Activated CD4-positive, alpha-beta T cell treated with anti-CD3 and anti-CD28 coated beads, Interleukin-2, amount 50 U/mL, for 16 hours (primary cell): ENCODE data around the gene C20orf144.
"Not testable (repeated sequence)": the region's sequence is repeated elsewhere in the genome, so short reads cannot be mapped to it uniquely, and the experiment has no call there.

ENCODE experiments used
- DNase-seq: peaks from one replicate; pipeline ENCODE4 v3.0.0-alpha.2; 2020

Gene C20orf144

GRCh38 chr20:33662172-33662571 lies at the start of gene C20orf144:
TSS of gene C20orf144 (plus strand) at chr20:33662327. CDS start at chr20:33662346, 19 bp downstream.
- DNase-seq: no peak

GRCh38 chr20:33621717-33622400 lies 40.3 kb upstream of the C20orf144 start:
- no peak for DNase-seq

- DNase-seq: no peak
Measured at GRCh38 chr20:33622705-33623365, 39.3 kb upstream of the C20orf144 start.

GRCh38 chr20:33624399-33624798 lies 37.7 kb upstream of the C20orf144 start:
- no peak for DNase-seq

GRCh38 chr20:33626190-33626589 lies 35.9 kb upstream of the C20orf144 start:
- DNase-seq: no peak

GRCh38 chr20:33627577-33628216 lies 34.4 kb upstream of the C20orf144 start:
- DNase-seq: no peak

- no peak for DNase-seq
Measured at GRCh38 chr20:33629533-33629932, 32.6 kb upstream of the C20orf144 start.

GRCh38 chr20:33629979-33630378 lies 32.1 kb upstream of the C20orf144 start:
- DNase-seq: no peak

GRCh38 chr20:33630507-33630906 lies 31.6 kb upstream of the C20orf144 start:
- DNase-seq: no peak

GRCh38 chr20:33631910-33632309 lies 30.2 kb upstream of the C20orf144 start:
- not testable (repeated sequence) for DNase-seq

GRCh38 chr20:33635341-33635740 lies 26.8 kb upstream of the C20orf144 start:
- DNase-seq: no peak

- DNase-seq: no peak
Measured at GRCh38 chr20:33636776-33637175, 25.4 kb upstream of the C20orf144 start.

- no peak for DNase-seq
Measured at GRCh38 chr20:33640287-33640686, 21.8 kb upstream of the C20orf144 start.

GRCh38 chr20:33644313-33645071 lies 17.6 kb upstream of the C20orf144 start:
- DNase-seq: no peak

- no peak for DNase-seq
Measured at GRCh38 chr20:33645072-33645358, 17.1 kb upstream of the C20orf144 start.

- DNase-seq: no peak
Measured at GRCh38 chr20:33645396-33645795, 16.7 kb upstream of the C20orf144 start.

- DNase-seq: no peak
Measured at GRCh38 chr20:33646191-33646590, 15.9 kb upstream of the C20orf144 start.

GRCh38 chr20:33646959-33647602 lies 15.0 kb upstream of the C20orf144 start:
- not testable (repeated sequence) for DNase-seq

- DNase-seq: peak; percentile 39
Measured at GRCh38 chr20:33647603-33648395, 14.3 kb upstream of the C20orf144 start.

- no peak for DNase-seq
Measured at GRCh38 chr20:33648396-33649004, 13.6 kb upstream of the C20orf144 start.

GRCh38 chr20:33649201-33649681 lies 12.9 kb upstream of the C20orf144 start:
- no peak for DNase-seq
